B cell (primary cell): Measurements from ENCODE around the gene VAV2.

Experiments used
- EZH2 ChIP-seq: IDR thresholded peaks from 2 replicates; pipeline ENCODE4 v1.6.1; 2012; ENCODE audit warnings: borderline replicate concordance, low read depth, mild to moderate bottlenecking, moderate library complexity, low read length; ENCODE audit not compliant: insufficient read depth, poor library complexity, severe bottlenecking
- TF ChIP-seq, protein P1 (sequence below): fragments of 200-600 bp; IDR thresholded peaks from one replicate; pipeline ENCODE4 v1.8.0; 2022; ENCODE audit warnings: antibody characterized with exemption, mild to moderate bottlenecking

DNA sequence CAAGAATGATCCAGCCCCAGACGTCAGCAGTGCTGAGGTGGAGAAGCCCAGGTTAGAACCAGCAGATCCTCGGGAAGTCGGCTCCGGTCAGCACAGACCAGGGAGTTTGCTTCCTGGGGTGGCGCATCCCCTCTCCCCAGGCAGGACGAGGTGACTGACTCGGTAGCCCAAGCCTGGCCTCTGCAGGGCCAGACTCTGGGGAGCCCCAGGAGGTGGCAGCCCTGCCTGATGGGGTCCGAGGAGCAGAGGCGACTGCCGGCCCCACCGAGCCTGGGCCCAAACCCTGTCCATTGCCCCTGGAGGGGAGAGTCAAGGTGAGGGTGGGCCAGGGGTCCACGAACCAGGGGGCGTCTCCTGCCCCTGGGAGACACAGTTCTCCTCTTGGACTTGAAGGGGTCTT lies 201.1 kb downstream of the VAV2 start:
- TF ChIP-seq, protein P1, sequence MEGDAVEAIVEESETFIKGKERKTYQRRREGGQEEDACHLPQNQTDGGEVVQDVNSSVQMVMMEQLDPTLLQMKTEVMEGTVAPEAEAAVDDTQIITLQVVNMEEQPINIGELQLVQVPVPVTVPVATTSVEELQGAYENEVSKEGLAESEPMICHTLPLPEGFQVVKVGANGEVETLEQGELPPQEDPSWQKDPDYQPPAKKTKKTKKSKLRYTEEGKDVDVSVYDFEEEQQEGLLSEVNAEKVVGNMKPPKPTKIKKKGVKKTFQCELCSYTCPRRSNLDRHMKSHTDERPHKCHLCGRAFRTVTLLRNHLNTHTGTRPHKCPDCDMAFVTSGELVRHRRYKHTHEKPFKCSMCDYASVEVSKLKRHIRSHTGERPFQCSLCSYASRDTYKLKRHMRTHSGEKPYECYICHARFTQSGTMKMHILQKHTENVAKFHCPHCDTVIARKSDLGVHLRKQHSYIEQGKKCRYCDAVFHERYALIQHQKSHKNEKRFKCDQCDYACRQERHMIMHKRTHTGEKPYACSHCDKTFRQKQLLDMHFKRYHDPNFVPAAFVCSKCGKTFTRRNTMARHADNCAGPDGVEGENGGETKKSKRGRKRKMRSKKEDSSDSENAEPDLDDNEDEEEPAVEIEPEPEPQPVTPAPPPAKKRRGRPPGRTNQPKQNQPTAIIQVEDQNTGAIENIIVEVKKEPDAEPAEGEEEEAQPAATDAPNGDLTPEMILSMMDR, result no peak
- no peak for TF ChIP-seq EZH2
